ENCODE data around the gene UBA7.

UBA7 gene

DNA sequence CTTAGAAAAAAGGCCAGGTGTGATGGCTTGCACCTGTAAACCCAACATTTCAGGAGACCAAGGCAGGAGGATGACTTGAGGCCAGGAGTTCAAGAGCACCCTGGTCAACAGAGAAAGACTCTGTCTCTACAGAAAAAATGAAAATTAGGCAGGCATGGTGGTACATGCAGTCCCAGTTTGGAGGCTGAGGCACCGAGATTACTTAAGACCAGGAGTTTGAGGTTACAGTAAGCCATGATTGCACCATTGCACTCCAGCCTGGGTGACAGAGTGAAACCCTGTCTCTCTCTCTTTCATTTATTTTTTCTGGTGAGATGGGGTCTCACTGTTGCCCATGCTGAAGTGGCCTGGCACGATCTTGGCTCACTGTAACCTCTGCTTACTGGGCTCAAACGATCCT is 52.1 kb downstream of the UBA7 start:
- TF ChIP-seq POLR2A (IDR thresholded peaks at IDR 0.05; ENCODE audit: low read depth, low read length), result no peak
- no peak for DNase-seq (ENCODE audit: insufficient read length, low spot score)
- no peak for FAIRE-seq

DNA sequence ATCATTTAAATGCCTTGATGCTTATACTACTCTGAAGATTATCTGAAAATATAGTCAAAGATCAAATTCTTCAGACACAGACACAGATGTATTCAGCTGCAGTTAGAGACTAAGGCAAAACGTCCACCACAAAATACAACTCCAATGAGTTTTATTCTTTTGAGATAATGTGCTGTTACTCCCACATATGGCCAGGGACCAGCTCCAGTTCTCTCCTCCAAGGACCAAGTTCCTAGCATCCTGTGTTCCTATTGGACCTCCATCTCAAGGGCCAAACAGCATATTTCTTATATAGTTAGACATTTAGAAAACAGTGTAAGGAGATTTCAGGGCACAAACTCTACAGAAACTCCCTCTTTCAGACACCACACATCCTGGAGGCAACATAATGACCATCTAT is 54.5 kb downstream of the UBA7 start:
- TF ChIP-seq POLR2A (IDR thresholded peaks at IDR 0.05; ENCODE audit: low read depth, low read length), result no peak
- FAIRE-seq, result no peak
- DNase-seq (ENCODE audit: insufficient read length, low spot score), result no peak

DNA sequence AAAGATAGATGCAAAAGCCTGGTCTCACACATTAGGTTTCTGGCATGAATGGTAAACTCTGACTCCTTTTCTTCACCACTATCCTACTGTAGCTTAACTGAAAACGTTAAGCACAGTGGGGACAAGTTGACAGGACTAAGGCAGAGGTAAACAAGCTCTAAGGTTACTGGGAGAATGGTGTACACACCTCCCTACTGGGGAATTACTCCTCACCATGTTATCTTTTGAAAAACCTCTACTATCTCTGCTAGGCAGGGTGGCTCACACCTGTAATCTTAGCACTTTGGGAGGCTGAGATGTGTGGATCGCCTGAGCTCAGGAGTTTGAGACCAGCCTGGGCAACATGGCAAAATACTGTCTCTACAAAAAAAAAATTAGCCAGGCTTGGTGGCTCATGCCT is 56.6 kb downstream of the UBA7 start:
- DNase-seq (ENCODE audit: insufficient read length, low spot score), result no peak
- no peak for FAIRE-seq
- TF ChIP-seq POLR2A (IDR thresholded peaks at IDR 0.05; ENCODE audit: low read depth, low read length), result no peak

DNA sequence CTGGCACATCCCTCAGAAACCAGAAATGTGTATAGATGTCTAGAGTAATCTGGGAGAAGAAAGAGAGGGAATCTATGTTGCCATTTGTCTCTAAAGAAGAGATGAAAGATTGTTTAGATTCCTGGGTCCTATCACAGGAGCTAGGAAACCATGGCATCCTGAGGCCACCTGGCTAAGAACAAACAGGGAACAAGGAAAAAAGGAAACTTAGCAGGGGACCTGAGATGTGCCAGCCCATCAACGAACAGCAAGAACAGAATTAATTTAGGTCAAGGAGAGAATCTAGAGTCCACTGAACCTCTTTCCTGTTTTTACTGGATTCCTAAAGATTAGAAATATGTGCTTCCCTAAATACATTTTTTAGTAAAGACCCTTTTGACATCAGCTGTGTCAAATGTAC is 57.7 kb downstream of the UBA7 start:
- no peak for TF ChIP-seq POLR2A (IDR thresholded peaks at IDR 0.05; ENCODE audit: low read depth, low read length)
- FAIRE-seq (no peak), DNase-seq (ENCODE audit: insufficient read length, low spot score) (no peak)
